Stimulated activated CD4-positive, alpha-beta T cell treated with anti-CD3 and anti-CD28 coated beads, Interleukin-12 subunit alpha, Interleukin-12 subunit beta, amount 100 ng/mL, for 24 hours (primary cell): ENCODE data around the gene TP53I11.

Experiments
- DNase-seq, 2 experiments: peaks; one replicate each; pipeline ENCODE4 v3.0.0-alpha.2; 2020; ENCODE audit warnings: low read depth in 2 of 2

The TP53I11 gene, protein sequence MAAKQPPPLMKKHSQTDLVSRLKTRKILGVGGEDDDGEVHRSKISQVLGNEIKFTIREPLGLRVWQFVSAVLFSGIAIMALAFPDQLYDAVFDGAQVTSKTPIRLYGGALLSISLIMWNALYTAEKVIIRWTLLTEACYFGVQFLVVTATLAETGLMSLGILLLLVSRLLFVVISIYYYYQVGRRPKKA

GRCh38 chr11:44950625-44951476 lies at the start of gene TP53I11:
TP53I11 (minus strand) TSS chr11:44950883; CDS start chr11:44938335, 12,548 bp downstream.
- peak; percentile 35 to 64 for DNase-seq

GRCh38 chr11:44999068-44999467 lies 48.4 kb upstream of the TP53I11 start:
- no peak for DNase-seq

DNA sequence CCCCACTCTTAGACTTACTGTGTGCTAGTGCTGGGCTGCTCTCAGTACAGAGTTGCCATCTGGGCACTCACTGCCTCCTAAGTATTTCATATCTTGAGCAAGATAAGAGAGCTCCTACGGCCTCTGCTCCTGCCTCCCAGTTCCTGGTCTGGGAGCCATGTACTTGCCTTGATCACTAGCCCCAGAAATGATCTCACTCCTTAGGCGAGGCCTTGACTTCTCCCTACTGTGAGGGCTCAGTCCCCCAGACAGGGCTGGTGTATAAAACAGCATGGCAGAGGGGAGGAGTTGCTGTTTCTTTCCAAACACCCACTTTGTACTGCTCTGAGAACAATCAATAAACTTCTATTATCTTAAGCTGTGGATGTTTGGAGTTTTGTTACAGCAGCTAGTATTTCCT lies 47.4 kb upstream of the TP53I11 start:
- DNase-seq = no peak

DNA sequence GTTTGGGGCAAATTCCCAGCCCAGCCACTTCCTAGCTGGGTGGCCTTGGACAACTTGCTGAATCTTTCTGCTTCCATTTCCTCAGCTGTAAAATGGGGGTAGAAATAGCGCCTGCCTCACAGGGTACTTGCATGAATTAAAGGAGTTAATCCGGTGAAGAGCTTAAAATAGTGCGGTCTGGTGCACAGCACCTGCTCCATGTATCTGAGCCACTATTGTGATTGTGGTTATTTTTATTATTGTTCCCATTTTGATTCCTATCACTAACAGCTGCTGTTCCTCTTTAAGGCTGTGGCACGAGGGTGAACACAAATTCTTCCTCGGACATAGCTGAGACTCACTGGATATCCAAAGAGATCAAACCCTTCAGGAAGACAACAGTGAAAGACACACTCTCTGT lies 46.9 kb upstream of the TP53I11 start:
- DNase-seq = no peak

DNA sequence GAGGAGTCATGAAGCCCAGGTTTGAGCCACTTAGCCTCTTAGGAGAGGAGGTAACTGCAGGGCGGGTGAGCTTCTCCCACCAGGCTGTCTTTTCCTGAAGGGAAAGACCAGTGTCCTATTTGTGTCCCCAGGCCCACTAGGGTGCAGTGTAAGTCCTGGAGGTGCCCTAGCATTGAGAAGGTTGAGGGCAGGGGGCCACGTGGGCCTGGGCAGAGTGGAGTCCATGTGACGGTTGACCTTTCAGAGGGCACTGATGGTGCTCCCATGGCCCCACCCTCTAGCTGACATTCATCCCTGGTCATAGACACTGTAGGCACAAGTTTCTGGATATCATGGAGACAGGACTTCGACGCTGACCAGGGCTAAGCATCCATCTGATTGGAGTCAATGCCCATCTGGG lies 44.1 kb upstream of the TP53I11 start:
- no peak for DNase-seq

- DNase-seq = no peak
Observed at GRCh38 chr11:44993971-44994704, 43.5 kb upstream of the TP53I11 start.

DNA sequence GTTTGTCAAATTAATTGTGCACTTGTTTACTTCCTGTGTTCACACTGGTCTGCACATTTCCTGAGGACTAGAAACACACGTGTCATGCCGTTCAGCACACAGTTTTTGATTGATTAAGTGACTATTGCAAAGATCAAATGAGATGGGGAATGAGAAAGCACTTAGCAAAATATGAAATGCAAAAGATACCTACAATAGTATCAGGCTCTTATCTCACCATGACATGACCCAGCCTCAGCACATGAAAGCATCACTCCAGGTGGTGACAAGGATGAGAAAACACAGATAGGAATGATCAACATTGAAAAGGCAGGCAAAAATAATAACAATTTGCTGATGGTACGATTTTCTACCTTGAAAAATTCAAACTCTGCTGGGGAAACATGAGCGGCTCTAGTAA lies 42.1 kb upstream of the TP53I11 start:
- DNase-seq = no peak

DNA sequence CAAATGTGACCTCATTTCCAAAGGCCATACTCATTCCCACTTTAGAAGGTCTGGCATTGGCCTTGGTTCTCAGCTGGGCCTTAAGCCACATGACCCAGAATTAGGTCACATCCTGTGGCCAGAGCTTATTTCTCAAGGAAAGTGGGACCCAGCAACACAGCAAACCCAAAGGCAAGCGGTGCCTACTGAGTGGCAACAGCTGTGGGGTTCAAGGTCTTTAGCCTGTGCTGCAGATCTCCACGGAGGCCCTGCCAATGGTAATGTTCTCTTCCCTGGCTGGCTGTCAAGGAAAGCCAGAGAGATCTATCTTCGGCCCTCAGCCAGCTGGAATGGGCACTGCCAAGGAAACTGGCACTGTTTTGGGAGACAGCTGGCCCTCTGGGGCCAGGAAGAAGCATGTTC lies 41.5 kb upstream of the TP53I11 start:
- no peak for DNase-seq

DNA sequence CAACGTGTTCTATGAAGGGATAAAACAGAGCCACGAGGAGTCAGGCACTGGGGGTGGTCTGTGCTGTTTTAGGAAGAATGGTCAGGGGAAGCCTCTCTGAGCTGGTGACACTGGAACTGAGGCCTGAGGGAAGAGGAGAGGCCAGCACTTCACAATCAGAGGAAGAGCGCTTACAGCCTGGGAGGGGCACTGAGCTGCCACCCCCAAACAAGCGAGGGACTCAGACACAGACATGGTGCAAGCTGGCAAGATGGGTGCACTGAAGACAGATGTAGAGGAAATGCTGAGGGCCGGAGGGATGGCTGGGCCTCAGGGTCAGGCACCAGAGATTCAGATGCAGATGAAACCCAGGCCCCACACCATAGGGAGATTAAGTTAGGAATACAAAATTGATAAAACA lies 40.0 kb upstream of the TP53I11 start:
- no peak for DNase-seq

DNA sequence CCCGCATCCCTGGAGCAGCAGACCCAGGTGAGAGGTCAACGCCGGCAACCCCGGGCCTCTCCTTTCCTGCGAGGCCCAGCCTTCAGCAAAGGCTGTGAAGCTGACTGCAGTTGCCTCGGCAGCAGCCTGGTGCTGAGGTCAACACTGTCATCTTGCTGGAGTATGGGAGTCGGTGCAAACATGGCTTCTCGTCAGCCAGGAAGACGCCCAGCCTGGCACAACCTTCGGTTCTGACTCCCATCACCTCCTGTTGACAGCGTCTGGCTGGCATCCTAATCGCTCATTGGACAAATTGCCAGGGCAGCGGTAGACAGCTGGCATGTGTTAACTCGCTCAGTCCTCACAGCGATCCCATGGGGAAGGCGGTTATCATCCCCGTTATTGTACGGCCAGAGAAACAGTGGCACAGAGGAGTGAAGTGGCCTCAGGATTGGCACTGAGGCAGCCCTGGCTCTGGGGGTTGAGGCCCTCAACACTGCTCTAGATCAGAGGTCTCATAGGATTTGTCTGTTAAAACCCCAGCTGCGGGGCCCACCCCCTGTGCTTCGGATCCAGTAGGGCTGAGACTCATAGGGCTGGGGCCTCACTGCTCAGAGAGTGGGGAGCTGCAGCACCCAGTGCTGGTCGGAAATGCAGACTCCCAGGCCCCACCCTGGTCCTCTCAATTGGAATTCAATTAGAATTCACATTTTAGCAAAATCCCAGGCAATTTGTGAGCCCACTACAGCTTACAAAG lies 39.3 kb upstream of the TP53I11 start:
- no peak for DNase-seq

DNA sequence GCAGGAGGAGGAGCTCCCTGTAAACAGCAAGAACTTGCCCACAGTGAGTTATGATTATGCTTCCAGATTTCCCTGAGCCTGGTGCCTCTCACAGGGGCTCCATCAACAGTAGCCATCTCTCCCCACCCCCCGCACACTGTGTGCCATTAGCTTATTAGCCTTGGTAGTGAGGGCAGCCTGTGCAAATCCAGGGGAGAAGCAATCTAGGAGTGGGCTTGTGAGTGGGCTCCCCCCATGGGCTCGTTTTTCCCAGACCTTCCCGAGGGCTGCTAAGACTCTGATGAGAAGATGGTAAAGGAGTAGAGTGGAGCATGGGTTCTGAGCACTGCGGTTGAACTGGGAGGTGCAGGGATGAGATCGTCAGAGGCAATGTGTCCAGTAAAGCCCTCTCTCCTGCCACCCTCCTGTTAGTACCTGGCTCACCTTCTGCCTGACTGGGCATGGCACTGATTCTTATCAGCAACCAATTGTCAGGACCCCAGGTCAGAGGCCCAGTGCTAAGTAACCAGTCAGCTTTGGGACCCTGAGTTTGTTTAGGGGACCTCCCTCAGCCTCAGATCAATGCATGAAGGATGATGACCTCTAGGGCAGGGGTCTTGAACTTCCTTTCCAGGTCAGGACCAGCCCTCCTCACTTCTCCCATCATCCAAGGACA lies 38.4 kb upstream of the TP53I11 start:
- no peak for DNase-seq

GRCh38 chr11:44988111-44988510 lies 37.4 kb upstream of the TP53I11 start:
- DNase-seq = no peak

- DNase-seq = no peak
Observed at GRCh38 chr11:44987506-44987905, 36.8 kb upstream of the TP53I11 start.

DNA sequence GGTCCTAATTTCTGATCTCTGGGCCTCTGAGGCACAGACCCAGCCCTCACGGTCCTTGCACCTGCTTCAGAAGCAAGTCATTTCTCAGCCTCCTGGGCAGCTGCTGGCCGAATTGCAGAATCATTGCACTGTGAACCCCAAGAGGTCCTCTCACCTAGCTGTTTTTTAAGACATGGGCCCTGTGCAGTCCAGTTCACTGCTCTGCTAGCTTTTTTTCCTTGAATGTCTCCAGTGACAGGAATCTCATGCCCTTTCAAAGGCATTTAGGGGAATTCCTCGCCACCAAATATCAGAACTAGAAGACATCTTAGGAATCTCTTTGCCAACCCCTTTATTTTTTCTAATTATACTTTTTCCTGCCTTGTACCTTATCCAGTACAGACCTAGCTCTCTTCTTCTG lies 35.6 kb upstream of the TP53I11 start:
- no peak for DNase-seq

- no peak for DNase-seq
Observed at GRCh38 chr11:44985721-44986120, 35.0 kb upstream of the TP53I11 start.

- DNase-seq = no peak
Observed at GRCh38 chr11:44983786-44984185, 33.1 kb upstream of the TP53I11 start.

DNA sequence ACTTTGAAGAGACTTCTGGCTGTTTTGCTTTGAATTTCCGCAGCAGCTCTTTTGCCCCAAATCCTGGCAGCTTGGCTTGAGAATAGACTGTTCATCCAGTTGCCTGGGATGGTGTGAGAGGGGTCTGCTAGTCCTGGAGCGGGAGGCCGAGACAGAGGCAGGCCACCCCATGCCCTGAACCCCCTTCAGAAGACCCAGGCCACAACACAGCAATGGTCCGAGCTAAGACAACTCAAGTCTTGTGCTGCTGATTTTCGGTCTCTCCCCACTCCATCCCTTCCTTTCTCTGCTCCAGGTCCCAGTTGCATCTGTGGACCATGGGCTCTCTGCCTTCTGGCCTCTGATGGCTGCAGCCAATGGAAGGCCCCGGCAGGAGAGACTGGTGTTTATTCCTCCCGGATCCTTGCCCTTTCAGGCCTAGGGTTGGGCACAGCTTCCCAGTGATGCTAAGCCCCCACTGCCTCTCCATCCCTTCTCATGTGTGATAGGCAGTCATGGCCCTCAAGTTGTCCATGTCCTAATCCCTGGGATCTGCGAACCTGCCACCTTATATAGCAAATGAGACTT lies 31.9 kb upstream of the TP53I11 start:
- DNase-seq = no peak

GRCh38 chr11:44980533-44981427 lies 30.1 kb upstream of the TP53I11 start:
- DNase-seq = no peak

- DNase-seq = no peak
Observed at GRCh38 chr11:44979543-44980399, 29.1 kb upstream of the TP53I11 start.
